Gastrocnemius medialis (tissue), 4 donors: Measurements from ENCODE around the gene KRTAP1-5.
"Not testable (repeated sequence)": the region's sequence is repeated elsewhere in the genome, so short reads cannot be mapped to it uniquely, and the experiment has no call there.

ENCODE experiments used
- CTCF ChIP-seq, 5 experiments: fragments of 450-650 bp in 3 of 5; fragments of 200-600 bp in 2 of 5; sonication (generic) in 2 of 5; IDR thresholded peaks in 4 of 5; conservative IDR thresholded peaks in 1 of 5; 1 replicate in 4 of 5; 2 replicates in 1 of 5; pipeline ENCODE4 v1.5.1; 2016 to 2019; ENCODE audit warnings: antibody characterized with exemption in 5 of 5, mild to moderate bottlenecking in 3 of 5, moderate library complexity in 3 of 5
- POLR2A ChIP-seq, 2 donors: fragments of 450-650 bp; IDR thresholded peaks; one replicate each; pipeline ENCODE4 v1.6.1; 2017; ENCODE audit warnings: antibody characterized with exemption in 2 of 2, mild to moderate bottlenecking in 2 of 2, moderate library complexity in 2 of 2

GRCh38 chr17:41040783-41041571 lies 14.0 kb upstream of the KRTAP1-5 start, which contains the start of gene KRTAP1-1:
- not testable (repeated sequence) for TF ChIP-seq CTCF (IDR thresholded peaks at IDR 0.05 in 4 of 5, conservative IDR thresholded peaks at IDR 0.05 in 1 of 5); POLR2A (IDR thresholded peaks at IDR 0.05)
